NK-92 treated with Interleukin-12 subunit alpha and Interleukin-12 subunit beta, amount 100 ng/mL, for 24 hours (cell line): ENCODE data around the gene SLC15A1.
"Not testable (repeated sequence)": the region's sequence is repeated elsewhere in the genome, so short reads cannot be mapped to it uniquely, and the experiment has no call there.

Source experiments
- DNase-seq: peaks from one replicate; lab custom pipeline; 2025; lab: John Stamatoyannopoulos, UW

The SLC15A1 gene

GRCh38 chr13:98781045-98781444, 28.6 kb upstream of the SLC15A1 start:
- DNase-seq = no peak

- DNase-seq = no peak
These were observed 28.0 kb upstream of the SLC15A1 start for GRCh38 chr13:98780451-98780850.

GRCh38 chr13:98779695-98780094, 27.2 kb upstream of the SLC15A1 start:
- no peak for DNase-seq

GRCh38 chr13:98778749-98779148, 26.3 kb upstream of the SLC15A1 start:
- no peak for DNase-seq

GRCh38 chr13:98776644-98777043, 24.2 kb upstream of the SLC15A1 start:
- DNase-seq = no peak

GRCh38 chr13:98775844-98776598, 23.5 kb upstream of the SLC15A1 start:
- no peak for DNase-seq

GRCh38 chr13:98775386-98775785, 22.9 kb upstream of the SLC15A1 start:
- DNase-seq = no peak

GRCh38 chr13:98774776-98775175, 22.3 kb upstream of the SLC15A1 start:
- no peak for DNase-seq

GRCh38 chr13:98773921-98774320, 21.4 kb upstream of the SLC15A1 start:
- DNase-seq = no peak

- DNase-seq = no peak
These were observed 20.5 kb upstream of the SLC15A1 start for GRCh38 chr13:98772794-98773452.

GRCh38 chr13:98771838-98772611, 19.6 kb upstream of the SLC15A1 start:
- DNase-seq = no peak

GRCh38 chr13:98769736-98770135, 17.3 kb upstream of the SLC15A1 start:
- DNase-seq = no peak

- no peak for DNase-seq
These were observed 16.1 kb upstream of the SLC15A1 start for GRCh38 chr13:98768522-98768921.

- no peak for DNase-seq
These were observed 14.2 kb upstream of the SLC15A1 start for GRCh38 chr13:98766697-98767096.

- DNase-seq = no peak
These were observed 13.6 kb upstream of the SLC15A1 start for GRCh38 chr13:98765996-98766519.

- no peak for DNase-seq
These were observed 9.6 kb upstream of the SLC15A1 start for GRCh38 chr13:98761986-98762616.

- peak; percentile 15 for DNase-seq
These were observed 8.9 kb upstream of the SLC15A1 start for GRCh38 chr13:98761126-98761985.

- no peak for DNase-seq
These were observed 3.3 kb upstream of the SLC15A1 start for GRCh38 chr13:98755729-98756128.

- DNase-seq = no peak
These were observed 2.6 kb upstream of the SLC15A1 start for GRCh38 chr13:98755116-98755515.

- not testable (repeated sequence) for DNase-seq
These were observed 2.0 kb upstream of the SLC15A1 start for GRCh38 chr13:98754468-98754867.

GRCh38 chr13:98751861-98752466, 508 bp downstream of the SLC15A1 start:
- DNase-seq = no peak
